CD14-positive monocyte (primary cell): ENCODE results near the gene RELN. TPM values are rescaled to one million over a fixed set of nuclear protein-coding genes. Genes with fewer than 3 reads are reported as not detected.
A peak's percentile ranks its signal among the peaks of the same experiment; 100 is the strongest.

ENCODE experiments used
- DNase-seq, 3 donors: peaks; one replicate each; pipeline ENCODE4 v3.0.0-alpha.2; 2011 to 2022
- H2AFZ ChIP-seq: 2 replicates; pipeline ENCODE4 v1.6.0; 2012; ENCODE audit warnings: mild to moderate bottlenecking, low read depth, low read length, inconsistent platforms; ENCODE audit not compliant: insufficient read depth, poor library complexity, severe bottlenecking
- H3K27ac ChIP-seq, 2 donors: 1 replicate in 1 of 2; 2 replicates in 1 of 2; pipeline ENCODE4 v1.5.1; 2012 to 2013; ENCODE audit warnings: low read length in 2 of 2, control low read depth in 1 of 2, inconsistent platforms in 1 of 2, low read depth in 1 of 2, mild to moderate bottlenecking in 1 of 2
- H3K27me3 ChIP-seq, 2 donors: one replicate each; pipeline versions ENCODE4 v1.6.0 to v1.6.1; 2011 to 2013; ENCODE audit warnings: low read length in 2 of 2; ENCODE audit not compliant: control insufficient read depth in 2 of 2, insufficient read depth in 2 of 2
- H3K36me3 ChIP-seq, 2 donors: replicated peaks in 1 of 2; 1 replicate in 1 of 2; 2 replicates in 1 of 2; pipeline versions ENCODE4 v1.5.1 to v1.6.1; 2012 to 2013; ENCODE audit warnings: low read length in 2 of 2, control low read depth in 1 of 2, inconsistent platforms in 1 of 2, mild to moderate bottlenecking in 1 of 2; ENCODE audit not compliant: insufficient read depth in 2 of 2, control insufficient read depth in 1 of 2
- H3K4me1 ChIP-seq, 2 donors: 1 replicate in 1 of 2; 2 replicates in 1 of 2; pipeline versions ENCODE4 v1.5.1 to v1.6.1; 2012 to 2013; ENCODE audit warnings: low read length in 2 of 2, control low read depth in 1 of 2, inconsistent platforms in 1 of 2, mild to moderate bottlenecking in 1 of 2, moderate library complexity in 1 of 2; ENCODE audit not compliant: insufficient read depth in 2 of 2, control insufficient read depth in 1 of 2
- H3K4me2 ChIP-seq: replicated peaks from 2 replicates; pipeline ENCODE3; 2012; ENCODE audit warnings: low read length, moderate library complexity, mild to moderate bottlenecking; ENCODE audit not compliant: poor library complexity, severe bottlenecking; ENCODE audit errors: extremely low read depth
- H3K4me3 ChIP-seq, 3 experiments: fragments of 200-600 bp in 1 of 3; sonication (generic) in 1 of 3; replicated peaks in 1 of 3; 1 replicate in 2 of 3; 2 replicates in 1 of 3; pipeline ENCODE4 v1.5.1; 2011 to 2013; ENCODE audit warnings: low read length in 3 of 3, mild to moderate bottlenecking in 3 of 3, control low read depth in 2 of 3, low read depth in 2 of 3, inconsistent platforms in 1 of 3, moderate library complexity in 1 of 3
- H3K79me2 ChIP-seq: 2 replicates; pipeline ENCODE4 v1.6.0; 2012; ENCODE audit warnings: mild to moderate bottlenecking, control low read depth, inconsistent platforms, low read length, moderate library complexity; ENCODE audit not compliant: insufficient read depth
- H3K9ac ChIP-seq: 2 replicates; pipeline ENCODE4 v1.6.0; 2017; ENCODE audit warnings: low read length, mild to moderate bottlenecking; ENCODE audit not compliant: insufficient read depth, poor library complexity, severe bottlenecking
- H3K9me3 ChIP-seq, 2 donors: replicated peaks in 1 of 2; 1 replicate in 1 of 2; 2 replicates in 1 of 2; pipeline versions ENCODE4 v1.5.1 to v1.6.1; 2012 to 2013; ENCODE audit warnings: low read length in 2 of 2, control low read depth in 1 of 2; ENCODE audit not compliant: control insufficient read depth in 1 of 2, insufficient read depth in 1 of 2
- H4K20me1 ChIP-seq: 2 replicates; pipeline ENCODE4 v1.6.0; 2012; ENCODE audit warnings: mild to moderate bottlenecking, low read length, control low read depth, moderate library complexity; ENCODE audit not compliant: insufficient read depth
- H3K27ac Mint-ChIP-seq, 7 donors: one replicate each; pipeline ENCODE4 v1.8.0; 2020; ENCODE audit warnings: mild to moderate bottlenecking in 7 of 7, mixed read lengths in 7 of 7, moderate library complexity in 6 of 7, inconsistent platforms in 2 of 7
- H3K27me3 Mint-ChIP-seq, 3 donors: one replicate each; pipeline ENCODE4 v1.8.0; 2021 to 2022; ENCODE audit warnings: low read depth in 3 of 3, mild to moderate bottlenecking in 3 of 3, mixed read lengths in 3 of 3, moderate library complexity in 3 of 3, inconsistent platforms in 1 of 3
- H3K36me3 Mint-ChIP-seq, 2 donors: one replicate each; pipeline ENCODE4 v1.8.0; 2020; ENCODE audit warnings: mixed read lengths in 2 of 2, inconsistent platforms in 1 of 2, mild to moderate bottlenecking in 1 of 2
- H3K4me1 Mint-ChIP-seq: one replicate; pipeline ENCODE4 v1.8.0; 2020; ENCODE audit warnings: mild to moderate bottlenecking, mixed read lengths
- H3K4me3 Mint-ChIP-seq, 2 donors: one replicate each; pipeline ENCODE4 v1.8.0; 2020; ENCODE audit warnings: mild to moderate bottlenecking in 2 of 2, mixed read lengths in 2 of 2, moderate library complexity in 1 of 2
- H3K9me3 Mint-ChIP-seq, 7 donors: one replicate each; pipeline ENCODE4 v1.8.0; 2020 to 2022; ENCODE audit warnings: mixed read lengths in 7 of 7, mild to moderate bottlenecking in 6 of 7, moderate library complexity in 6 of 7, inconsistent platforms in 2 of 7
- CTCF ChIP-seq: fragments of 200-600 bp; IDR thresholded peaks from one replicate; pipeline ENCODE4 v1.8.0; 2022; ENCODE audit warnings: antibody characterized with exemption, mild to moderate bottlenecking
- WGBS: methylation state at CpG from one replicate; pipeline ENCODE4 v1.1.5; 2013; ENCODE audit warnings: missing lambda C conversion rate; ENCODE audit not compliant: insufficient coverage; 5-methylcytosine and 5-hydroxymethylcytosine counted together
- intact Hi-C, 2 donors: fragments of 100-400 bp; cut with micrococcal nuclease; formaldehyde crosslinking; loops; one replicate each; pipeline versions ENCODE4 v1.15.0 to v1.15.1; 2023
- polyA plus RNA-seq, 3 donors: library from polyadenylated mRNA; depleted of rRNA in 1 of 3; unstranded in 2 of 3; stranded (reverse) in 1 of 3; fragments of 300-500 nt in 2 of 3; fragments of >200 nt in 1 of 3; fragmentation: Illumina TruSeq in 2 of 3; gene quantifications; 1 replicate in 2 of 3; 2 replicates in 1 of 3; pipeline ENCODE4 v1.2.3, GENCODE V29; 2012 to 2021

RELN gene
- polyA plus RNA-seq, 3 donors = not detected

- Histone ChIP-seq H2AFZ (no peak overlapping the region), H3K79me2 (no peaks in the 10 kb centered on the region), H3K4me3 (no peak overlapping the region), H3K36me3 (no peaks in the 10 kb centered on the region), H3K4me2 (no peak overlapping the region), H3K27ac (no peak overlapping the region), H3K9ac (no peak overlapping the region), H3K9me3 (no peaks in the 10 kb centered on the region), H4K20me1 (no peaks in the 10 kb centered on the region), H3K4me1 (no peaks in the 10 kb centered on the region), H3K27me3 (peaks cover 42 to 49% of the 10 kb centered on the region in 2 donors)
- TF ChIP-seq CTCF = no peak
- H3K4me1 Mint-ChIP-seq = peaks cover 4% of the 10 kb centered on the region
- peaks cover 38 to 48% (median 41%) of the 10 kb centered on the region in 3 donors for H3K27me3 Mint-ChIP-seq
- WGBS = 36% methylated on average over 2 of the region's 4 CpGs
- peaks cover 0 to 4% (median 3%) of the 10 kb centered on the region in 7 donors for H3K9me3 Mint-ChIP-seq
- peaks cover 0 to 3% of the 10 kb centered on the region in 2 donors for H3K36me3 Mint-ChIP-seq
- no peak overlapping the region for H3K4me3 Mint-ChIP-seq
- intact Hi-C loops = no loop called here
- no peak for DNase-seq
- H3K27ac Mint-ChIP-seq = no peak overlapping the region
These were observed 1.5 kb upstream of the RELN start for GRCh38 chr7:103990991-103991390.

GRCh38 chr7:103989785-103990767 is 618 bp upstream of the RELN start:
- H3K27me3 ChIP-seq = peaks cover 42 to 49% of the 10 kb centered on the region in 2 donors
- Mint-ChIP-seq H3K4me1 (peaks cover 4% of the 10 kb centered on the region), H3K4me3 (peak overlapping the region; percentile 47 to 81), H3K36me3 (peaks cover 0 to 3% of the 10 kb centered on the region in 2 donors), H3K9me3 (peaks cover 0 to 4% (median 3%) of the 10 kb centered on the region in 7 donors), H3K27ac (no peak overlapping the region), H3K27me3 (peaks cover 38 to 54% (median 41%) of the 10 kb centered on the region in 3 donors)
- H3K9ac ChIP-seq = no peak overlapping the region
- H3K4me3 ChIP-seq = no peak overlapping the region
- intact Hi-C loops = no loop called here
- H3K4me1 ChIP-seq = no peaks in the 10 kb centered on the region
- no peaks in the 10 kb centered on the region for H3K36me3 ChIP-seq
- H3K4me2 ChIP-seq = no peak overlapping the region
- no peak for DNase-seq
- no peak overlapping the region for H3K27ac ChIP-seq
- TF ChIP-seq CTCF = no peak
- no peak overlapping the region for H2AFZ ChIP-seq
- H3K79me2 ChIP-seq = no peaks in the 10 kb centered on the region
- no peaks in the 10 kb centered on the region for H4K20me1 ChIP-seq
- whole genome bisulfite sequencing = under 1% methylated on average over 60 of the region's 80 CpGs
- H3K9me3 ChIP-seq = no peaks in the 10 kb centered on the region
